OCI-M2 (cell line): ENCODE results near the gene WNT7B.

ENCODE experiments used
- DNase-seq: peaks from one replicate; lab custom pipeline; 2025; ENCODE audit not compliant: unreplicated experiment; lab: John Stamatoyannopoulos, UW

WNT7B gene

DNA sequence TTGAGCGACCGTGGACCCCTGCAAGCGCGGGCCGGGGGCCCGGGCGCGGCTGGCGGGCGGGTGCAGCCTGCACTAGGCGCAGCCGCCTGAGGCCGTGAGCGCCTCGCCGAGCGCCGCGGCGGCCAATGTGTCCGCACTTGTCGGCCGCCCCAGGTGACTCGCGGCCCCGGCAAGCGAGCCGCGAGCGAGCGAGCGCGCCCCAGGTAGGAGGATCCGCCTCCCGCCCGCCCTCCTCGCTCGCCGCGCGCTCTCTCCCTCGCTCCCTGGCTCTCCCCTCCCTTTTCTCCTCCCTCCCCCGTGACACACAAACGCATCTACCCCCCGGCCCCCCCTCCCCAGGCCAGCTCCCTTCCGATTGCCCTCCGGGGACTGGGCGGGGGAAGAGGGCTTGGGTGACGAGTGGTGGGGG is at the start of gene WNT7B:
Gene WNT7B, minus strand, starts transcription at position 160 of the 409 bp plus-strand sequence. CDS start 408 bp downstream, outside the sequence.
- DNase-seq: no peak

DNA sequence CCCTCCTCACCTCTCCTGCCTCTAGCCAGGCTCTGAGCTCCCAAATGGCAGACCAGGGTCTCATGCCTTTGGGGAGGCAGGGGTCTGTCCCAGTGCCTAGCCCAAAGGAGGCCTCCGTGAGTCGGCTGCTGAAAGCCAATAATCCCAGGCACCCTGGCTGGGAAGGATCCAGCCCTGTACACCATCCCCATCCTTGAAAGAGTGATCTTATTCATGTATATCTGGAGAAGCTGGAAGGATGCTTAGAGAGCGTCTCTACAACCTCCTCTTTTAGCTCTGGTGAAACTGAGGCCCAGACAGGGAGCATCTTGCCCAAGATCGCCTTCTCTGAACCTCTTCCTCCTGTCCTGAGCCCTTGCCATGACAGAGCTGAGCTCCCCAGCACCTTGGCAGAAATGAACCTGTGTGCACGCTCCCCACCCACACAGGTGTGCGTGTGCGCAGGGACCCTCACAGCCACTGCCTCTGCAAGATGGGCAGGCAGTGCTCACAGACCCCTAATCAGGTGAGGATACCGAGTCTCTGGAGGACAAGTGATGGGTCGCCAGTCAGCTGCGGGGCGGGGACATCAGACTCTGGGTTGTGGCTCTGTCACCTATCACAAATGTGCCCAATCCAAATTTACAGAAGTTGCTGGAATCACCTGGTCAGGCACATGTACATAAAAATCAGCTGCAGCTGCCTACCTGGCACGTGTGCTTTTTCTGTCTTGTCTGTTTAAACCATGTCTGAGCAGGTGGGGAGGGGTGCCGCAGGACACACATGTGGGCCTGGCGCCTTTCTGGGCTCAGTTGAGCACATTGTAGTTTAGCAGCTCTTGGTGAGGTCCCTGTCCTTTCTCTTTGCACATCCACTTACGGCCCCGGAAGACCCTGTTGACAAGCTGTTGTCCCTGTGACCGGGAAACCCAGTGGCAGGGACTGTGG is 49.3 kb upstream of the WNT7B start:
- no peak for DNase-seq

DNA sequence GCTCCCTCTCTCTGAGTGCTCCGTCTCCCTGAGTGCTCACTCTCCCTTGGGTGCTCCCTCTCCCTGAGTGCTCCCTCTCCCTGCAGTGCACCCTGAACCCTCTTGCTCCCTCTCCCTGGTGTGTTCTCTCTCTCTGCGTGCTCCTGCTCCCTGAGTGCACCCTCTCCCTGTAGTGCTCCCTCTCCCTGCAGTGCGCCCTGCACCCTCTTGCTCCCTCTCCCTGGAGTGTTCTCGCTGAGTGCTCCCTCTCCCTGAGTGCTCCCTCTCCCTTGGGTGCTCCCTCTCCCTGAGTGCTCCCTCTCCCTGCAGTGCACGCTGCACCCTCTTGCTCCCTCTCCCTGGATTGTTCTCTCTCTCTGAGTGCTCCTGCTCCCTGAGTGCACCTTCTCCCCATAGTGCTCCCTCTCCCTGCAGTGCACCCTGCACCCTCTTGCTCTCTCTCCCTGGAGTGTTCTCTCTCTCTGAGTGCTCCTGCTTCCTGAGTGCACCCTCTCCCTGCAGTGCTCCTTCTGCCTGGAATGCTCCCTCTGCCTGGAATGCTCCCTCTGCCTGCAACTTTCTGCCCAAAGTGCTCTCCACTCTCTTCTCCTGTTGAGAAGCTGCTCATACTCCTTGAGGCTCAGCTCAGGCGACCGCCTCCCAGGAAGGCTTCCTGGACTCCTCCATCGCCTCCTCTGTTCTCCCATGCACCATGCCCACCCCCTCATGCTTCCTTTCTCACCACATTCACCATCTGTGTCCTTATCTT is 48.4 kb upstream of the WNT7B start:
- no peak for DNase-seq

DNA sequence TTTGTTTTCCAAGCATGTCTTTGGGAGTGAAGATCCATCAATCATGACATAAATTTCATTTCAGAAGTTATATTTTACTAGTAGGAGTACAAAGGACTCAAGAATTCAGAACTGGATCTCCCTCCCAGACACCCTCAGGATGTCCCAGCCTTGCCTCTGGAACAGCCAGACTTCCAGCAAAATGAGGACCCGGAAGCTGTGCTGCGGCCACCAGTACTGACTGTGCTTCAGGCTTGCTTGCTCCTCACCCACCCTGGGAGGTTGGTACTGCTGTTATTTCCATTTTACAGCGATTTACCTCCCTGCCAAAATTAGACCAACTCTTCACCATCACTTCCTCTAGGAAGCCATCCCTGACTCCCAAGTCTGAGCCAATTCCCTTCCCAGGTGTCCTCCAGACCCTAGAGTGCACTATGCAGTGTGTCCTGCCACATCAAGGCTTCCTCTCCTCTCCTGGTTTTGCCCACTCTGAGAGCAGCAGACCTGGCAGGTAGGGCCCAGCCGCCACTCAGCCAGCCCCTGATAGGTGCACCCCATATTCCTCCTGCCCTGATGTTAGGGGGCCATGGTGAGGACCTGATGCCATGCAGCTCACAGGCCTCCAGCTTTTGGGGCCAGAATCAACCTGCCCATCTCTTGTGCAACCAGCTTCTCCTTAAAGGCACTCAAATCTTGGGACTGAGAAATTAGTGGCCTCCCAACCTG is 47.3 kb upstream of the WNT7B start:
- DNase-seq: no peak

DNA sequence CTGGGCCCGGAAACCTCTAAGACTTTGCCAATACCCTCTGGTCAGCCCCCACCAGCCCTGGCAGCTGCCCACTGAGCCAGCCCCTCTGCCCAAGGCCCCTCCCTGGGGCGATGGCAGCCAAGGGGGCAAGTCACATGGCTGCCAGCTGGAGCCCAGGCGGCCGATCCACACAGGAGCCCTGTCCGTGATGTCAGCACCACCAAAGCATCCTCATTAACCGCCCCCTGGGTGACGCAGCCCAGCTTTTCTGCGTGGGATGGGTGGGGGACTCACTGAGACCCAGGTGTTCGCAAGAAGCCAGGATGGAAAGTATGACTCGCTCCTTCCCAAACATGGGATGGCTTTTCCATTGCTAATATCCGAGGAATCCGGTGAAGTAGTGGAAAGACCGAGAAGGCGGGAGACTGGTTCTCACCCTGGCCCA is 46.6 kb upstream of the WNT7B start:
- no peak for DNase-seq

DNA sequence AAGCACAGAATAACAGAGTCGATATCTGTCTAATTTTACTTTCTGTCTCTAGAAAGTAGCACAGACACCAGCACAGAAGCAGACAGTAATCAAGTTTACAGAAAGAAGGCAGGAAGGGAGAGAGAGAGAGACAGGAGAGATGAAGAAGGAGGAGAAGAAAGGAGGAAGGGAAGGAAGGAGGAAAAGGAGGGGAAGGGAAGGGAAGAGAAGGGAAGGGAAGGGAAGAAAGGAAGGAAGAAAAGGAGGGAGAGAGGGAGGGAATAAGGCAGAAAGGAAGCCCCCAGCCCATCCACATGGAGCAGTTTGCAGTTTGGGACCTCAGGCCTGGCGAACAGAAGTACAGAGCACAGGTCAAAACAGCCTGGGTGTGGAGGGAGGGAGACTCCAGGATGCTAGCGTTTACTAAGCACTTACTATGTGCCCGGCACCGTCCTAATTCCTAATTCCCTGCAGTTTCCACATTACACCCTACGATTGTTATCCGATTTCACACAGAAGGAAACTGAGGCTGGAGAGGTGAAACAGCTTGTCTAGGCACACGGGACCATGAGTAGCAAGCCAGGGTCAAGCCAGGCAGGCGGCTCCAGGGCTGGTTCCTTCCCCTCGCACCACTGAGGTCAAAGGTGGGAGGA is 46.0 kb upstream of the WNT7B start:
- DNase-seq: no peak

DNA sequence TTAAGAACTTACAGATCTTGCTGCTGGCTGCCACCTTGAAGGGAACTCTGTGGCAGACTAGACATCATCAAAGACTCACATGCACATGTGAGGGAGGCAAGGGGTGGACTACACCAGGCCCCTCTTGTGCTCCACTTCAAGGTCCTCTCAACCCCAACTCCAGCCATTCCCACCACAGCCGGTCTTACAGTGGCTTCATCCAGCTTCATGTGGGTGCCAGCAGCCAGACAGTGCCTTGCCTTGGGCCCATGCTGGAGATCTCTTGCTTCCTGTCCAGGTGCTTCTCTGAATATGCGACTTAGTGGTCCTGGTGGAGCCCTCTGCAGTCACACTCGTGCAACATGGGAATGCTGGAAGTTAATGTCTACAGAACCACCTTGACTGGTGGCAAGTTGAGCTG is 44.6 kb upstream of the WNT7B start:
- no peak for DNase-seq

DNA sequence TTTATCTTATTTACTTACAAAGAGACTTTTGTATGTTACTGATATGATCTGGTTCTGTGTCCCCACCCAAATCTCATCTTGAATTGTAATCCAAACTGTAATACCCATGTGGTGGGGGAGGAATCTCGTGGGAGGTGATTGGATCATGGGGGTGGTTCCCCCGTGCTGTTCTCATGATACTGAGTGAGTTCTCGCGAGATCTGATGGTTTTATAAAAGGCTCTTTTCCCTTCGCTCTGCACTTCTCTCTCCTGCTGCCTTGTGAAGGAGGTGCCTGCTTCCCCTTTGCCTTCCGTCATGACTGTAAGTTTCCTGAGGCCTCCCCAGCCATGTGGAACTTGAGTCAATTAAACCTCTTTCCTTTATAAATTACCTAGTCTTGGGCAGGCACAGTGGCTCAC is 42.4 kb upstream of the WNT7B start:
- no peak for DNase-seq

DNA sequence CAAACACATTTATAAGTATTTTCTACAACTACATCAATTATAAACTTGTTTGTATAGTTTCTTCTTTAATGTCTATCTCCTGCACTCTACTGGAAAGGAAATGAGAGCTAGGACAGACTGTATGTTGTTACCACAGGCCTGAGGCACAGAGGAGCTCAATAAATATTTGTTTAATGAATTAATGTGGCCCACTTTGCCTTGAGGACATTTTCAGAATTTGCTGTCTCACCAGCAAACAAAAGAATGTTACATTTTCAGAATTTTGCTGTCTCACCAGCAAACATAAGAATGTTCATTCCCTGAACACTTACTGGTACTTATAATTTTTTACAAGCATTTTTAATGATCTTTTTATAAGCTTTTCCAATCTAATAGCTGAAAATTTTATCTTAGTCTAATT is 41.9 kb upstream of the WNT7B start:
- no peak for DNase-seq

DNA sequence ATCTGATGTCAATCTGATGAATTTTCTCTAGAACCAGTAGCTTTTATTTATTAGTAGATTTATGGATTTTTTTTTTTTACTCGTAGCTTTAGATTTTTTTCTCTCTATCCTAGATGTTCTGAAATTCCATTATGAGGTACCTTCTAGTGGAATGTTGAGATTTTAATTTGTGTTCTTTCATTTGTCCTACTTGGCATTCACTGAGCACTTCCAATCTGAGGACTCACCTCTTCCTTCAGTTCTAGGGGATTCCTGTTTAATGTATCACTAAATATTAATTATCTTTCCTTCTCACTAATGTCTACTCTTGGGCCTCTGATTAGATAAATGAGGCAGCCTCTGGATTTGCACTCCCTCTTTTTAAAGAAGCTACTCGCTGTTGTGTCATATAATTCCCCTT is 40.2 kb upstream of the WNT7B start:
- DNase-seq: no peak

DNA sequence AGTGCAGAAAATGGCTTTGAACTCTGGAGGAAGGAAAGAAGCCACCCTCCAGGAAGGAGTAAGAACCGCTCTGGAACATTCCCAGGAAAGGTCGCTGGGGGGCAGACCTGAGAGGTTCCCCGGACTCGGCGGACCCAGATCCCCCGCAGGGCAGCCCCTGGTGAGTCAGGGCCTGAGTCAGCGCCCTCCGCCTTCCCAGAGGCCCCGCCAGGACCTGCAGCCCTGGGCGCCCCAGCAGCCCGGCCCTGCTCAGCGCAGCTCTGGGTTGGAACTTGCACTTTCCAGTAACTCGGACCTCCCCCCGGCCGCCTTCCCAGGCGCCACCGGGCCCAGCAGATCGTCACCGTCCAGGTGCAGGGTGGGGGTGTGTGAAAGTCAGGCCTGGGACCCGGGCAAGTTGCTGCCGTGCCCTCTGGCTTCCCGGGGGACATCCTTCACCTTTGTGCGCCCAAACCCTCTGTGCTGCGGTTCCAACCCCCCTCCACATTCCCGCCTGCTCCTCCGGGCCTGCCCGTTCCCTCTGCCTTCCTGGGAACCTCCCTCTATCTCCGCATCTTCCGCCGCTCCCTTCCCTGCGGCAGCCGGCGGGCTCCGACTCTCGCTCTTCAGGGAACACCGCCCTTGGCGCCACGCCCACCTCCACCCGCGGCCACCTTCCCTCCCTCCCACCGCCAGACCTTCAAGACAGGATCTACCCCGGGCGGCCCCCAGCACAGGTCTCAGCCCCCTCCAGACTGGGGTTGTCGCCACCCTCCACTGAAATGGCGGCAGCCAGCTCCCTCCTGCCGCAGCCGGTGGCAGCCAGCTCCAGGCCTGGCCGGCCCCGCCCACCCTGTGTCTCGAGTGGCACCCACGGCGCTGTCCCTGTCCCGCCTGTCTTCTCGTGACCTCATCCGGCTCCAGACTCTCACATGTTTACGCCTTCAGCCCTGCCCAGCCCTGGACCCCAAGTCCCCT is 36.8 kb upstream of the WNT7B start:
- DNase-seq: peak; percentile 78

DNA sequence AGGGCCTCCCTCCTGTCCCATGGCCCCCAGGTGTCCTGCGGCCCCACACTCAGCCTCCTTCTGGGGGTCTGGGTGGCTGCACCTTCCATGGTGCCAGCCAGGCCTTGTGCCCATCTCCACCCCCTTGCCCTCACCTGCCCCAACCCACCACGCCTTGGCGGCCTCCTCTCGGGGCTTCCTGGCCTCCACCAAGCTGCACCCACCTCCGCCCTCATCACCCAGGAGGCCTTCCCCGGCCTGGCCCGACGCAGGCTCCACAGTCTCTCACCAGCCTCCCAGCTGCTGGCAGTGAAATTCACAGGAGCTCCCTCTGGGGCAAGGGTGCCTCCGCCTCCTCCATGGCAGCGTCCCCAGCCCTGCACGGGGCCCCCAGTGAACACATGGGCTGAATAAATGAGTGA is 35.9 kb upstream of the WNT7B start:
- no peak for DNase-seq

DNA sequence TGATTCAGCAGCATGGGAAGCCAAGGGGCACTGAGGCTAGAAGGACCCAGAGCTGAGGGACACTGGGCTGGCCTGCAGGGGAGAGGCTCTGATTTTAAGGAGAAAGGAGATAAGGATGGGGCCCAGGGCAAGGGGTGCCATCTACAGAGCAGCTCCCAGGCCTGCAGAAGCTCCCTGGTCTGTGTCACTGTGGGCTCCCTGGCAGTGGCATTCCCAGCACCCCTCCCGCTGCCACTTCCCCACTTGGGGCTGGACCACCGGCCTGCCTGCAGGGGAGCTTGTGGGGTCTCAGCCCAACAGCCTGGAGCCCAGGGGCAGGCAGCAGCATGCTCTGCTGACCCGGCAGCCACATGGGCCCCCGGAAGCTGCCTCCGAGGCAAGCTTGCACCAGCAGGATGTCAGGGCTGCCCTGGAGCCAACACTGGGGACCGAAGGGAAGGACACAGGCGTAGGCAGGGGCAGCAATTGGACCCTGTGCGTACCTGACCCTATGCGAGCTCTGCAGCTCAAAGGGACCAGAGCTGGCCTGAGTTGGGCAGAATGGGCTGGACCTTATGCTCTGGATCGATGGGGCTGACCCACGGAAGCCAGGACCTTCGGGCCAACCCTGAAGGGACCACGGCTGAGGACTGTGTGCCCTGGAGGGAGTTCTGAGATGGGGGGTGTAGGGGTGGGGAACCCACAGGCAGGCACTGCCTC is 35.4 kb upstream of the WNT7B start:
- DNase-seq: no peak

DNA sequence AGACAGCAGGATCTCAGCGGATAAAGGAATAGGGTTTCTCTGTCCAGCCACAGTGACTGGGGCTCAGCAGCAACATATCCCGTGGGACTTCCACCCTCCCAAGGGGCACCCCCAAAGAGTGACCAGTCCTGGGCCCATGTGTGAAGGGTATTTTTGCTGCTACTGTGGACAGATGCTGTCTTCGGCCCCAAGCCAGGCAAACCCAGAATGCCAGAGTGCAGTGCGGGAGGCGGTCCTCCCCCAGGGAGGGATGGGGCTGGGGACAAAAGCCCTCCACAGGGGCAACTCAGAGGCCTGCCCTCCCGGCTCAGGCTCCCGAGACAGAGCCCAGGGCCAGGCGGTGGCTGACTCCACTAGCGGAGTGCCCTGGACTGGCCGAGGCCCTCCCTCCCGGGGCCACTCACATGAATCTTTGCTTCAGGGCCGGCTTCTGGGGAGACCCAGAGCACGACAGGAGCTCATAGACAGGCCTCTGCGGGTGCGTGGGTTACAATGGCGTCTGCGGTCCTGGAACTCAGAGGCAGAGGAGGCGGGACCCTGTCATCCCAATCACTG is 34.7 kb upstream of the WNT7B start:
- no peak for DNase-seq

DNA sequence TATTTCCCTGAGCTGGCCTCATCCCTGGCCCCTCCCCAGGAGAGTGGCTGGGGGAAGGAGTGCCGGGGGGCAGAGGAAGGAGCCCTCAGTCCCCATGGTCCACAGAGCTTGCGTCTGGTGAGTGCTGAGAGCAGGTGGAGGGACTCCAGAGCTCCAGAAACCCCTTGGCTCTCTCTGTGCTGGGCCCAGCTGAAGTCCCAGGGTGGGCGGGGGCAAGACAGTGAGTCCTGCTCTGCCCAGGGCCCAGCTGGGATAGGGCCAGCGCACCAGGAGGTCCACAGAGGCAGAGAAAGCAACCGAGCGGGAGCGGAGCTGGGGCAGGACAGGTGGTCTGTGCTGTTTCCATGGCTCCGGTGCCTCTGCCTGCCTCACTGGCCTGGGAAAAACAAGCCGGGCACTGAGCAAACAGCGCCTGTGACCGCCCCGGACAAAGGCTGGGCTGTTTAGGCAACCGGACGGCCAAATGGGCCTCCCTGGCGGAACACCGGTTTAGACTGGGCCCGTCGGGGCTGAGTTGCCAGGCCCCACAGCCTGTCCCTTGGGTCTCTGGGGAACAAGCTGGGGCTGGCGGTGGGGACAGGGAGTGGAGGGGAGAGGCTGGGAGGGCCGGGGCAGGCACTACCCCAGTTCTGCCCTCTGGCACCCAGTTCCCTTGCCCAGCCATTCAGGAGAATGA is 34.1 kb upstream of the WNT7B start:
- DNase-seq: no peak

DNA sequence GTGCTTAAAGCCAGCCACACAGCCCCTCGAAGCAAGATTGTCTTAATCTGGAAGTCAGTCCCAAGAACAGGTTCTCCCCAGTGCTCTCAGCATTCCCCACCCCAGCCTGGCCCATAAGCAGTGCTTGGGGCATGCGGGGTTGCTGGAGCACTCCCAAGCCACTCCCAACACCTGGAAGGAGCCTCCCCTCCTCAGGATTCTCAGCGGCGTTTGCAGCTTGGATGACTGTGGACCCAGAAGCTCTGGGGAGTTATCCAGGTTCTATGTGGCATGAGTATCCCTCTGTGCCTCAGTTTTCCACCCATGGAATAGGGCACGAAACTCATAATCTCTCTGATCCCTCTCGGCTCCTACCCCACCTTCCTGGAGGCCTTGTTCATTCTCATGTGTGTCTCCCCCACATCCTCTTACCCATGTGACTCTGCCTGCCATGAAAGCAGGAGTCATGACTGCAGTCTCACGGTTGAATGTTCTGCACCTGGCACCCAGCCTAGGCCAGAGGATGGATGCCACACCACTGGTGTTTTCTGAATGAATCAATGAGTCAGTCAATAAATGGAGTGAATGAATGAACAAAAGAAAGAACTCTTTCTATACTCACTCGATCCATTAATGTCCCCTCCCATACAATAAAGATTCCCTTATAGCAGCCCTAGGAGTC is 33.4 kb upstream of the WNT7B start:
- DNase-seq: no peak

DNA sequence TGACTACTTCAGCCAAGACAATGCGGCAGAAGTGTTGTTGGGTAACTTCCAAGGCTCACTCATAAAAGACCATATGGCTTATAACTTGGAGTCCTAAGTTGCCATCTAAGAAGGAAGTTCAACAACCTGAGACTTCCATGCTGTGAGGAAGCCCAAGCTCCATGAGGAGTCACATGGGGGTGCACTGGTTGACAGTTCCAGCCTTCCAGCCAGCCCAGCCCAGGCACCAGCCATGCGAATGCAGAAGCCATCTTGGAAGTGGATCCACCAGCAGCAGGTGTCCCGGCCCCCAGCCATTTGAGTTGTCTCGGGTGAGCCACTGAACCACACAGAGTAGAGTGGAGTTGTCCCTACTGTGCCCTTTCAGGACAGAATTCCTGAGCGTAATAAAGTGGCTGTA is 32.8 kb upstream of the WNT7B start:
- no peak for DNase-seq
